GM23338 (cell line): ENCODE measurements around the gene CATSPERZ. TPM values are rescaled to one million over a fixed set of nuclear protein-coding genes. Genes with fewer than 3 reads are reported as not detected.

Experiments used
- ATAC-seq: fragments of 200-7000 bp; cut with Tn5 transposase; 3 replicates; pipeline ENCODE4 v1.9.1; 2020
- DNase-seq: peaks from one replicate; pipeline ENCODE4 v3.0.0-alpha.2; 2015; ENCODE audit warnings: low spot score
- H2AFZ ChIP-seq: fragments of 200-600 bp; sonication (generic); 2 replicates; pipeline ENCODE4 v1.8.0; 2016; ENCODE audit warnings: antibody characterized with exemption, mild to moderate bottlenecking, moderate library complexity
- H3F3A ChIP-seq: fragments of 200-600 bp; sonication (generic); replicated peaks from 2 replicates; pipeline ENCODE4 v1.8.0; 2017; ENCODE audit warnings: antibody characterized with exemption, mixed run types, low read depth
- H3K27ac ChIP-seq: fragments of 200-600 bp; sonication (generic); 2 replicates; pipeline ENCODE4 v1.6.1; 2016; ENCODE audit warnings: low read depth
- H3K27me3 ChIP-seq: fragments of 200-600 bp; sonication (generic); 2 replicates; pipeline ENCODE4 v1.8.0; 2016; ENCODE audit warnings: mild to moderate bottlenecking, mixed run types, moderate library complexity; ENCODE audit not compliant: insufficient read depth
- H3K36me3 ChIP-seq: fragments of 200-600 bp; sonication (generic); 2 replicates; pipeline ENCODE4 v1.8.0; 2016; ENCODE audit warnings: mild to moderate bottlenecking; ENCODE audit not compliant: insufficient read depth
- H3K4me1 ChIP-seq: fragments of 200-600 bp; sonication (generic); 2 replicates; pipeline ENCODE4 v1.8.0; 2016; ENCODE audit warnings: mild to moderate bottlenecking, moderate library complexity; ENCODE audit not compliant: insufficient read depth
- H3K4me2 ChIP-seq: fragments of 200-600 bp; sonication (generic); 2 replicates; pipeline ENCODE4 v1.7.1; 2017; ENCODE audit warnings: mixed run types
- H3K4me3 ChIP-seq: fragments of 200-600 bp; sonication (generic); 2 replicates; pipeline ENCODE4 v1.6.1; 2016; ENCODE audit warnings: mixed run types
- H3K79me2 ChIP-seq: fragments of 200-600 bp; sonication (generic); replicated peaks from 2 replicates; pipeline ENCODE4 v1.8.0; 2017; ENCODE audit warnings: mild to moderate bottlenecking; ENCODE audit not compliant: insufficient read depth
- H3K9me2 ChIP-seq: fragments of 200-600 bp; sonication (generic); 2 replicates; pipeline ENCODE4 v1.8.0; 2017; ENCODE audit not compliant: insufficient read depth
- H4K20me1 ChIP-seq: fragments of 200-600 bp; sonication (generic); replicated peaks from 2 replicates; pipeline ENCODE4 v1.8.0; 2017; ENCODE audit warnings: mild to moderate bottlenecking; ENCODE audit not compliant: insufficient read depth
- H3K27ac Mint-ChIP-seq: 2 replicates; pipeline ENCODE4 v1.8.0; 2020; ENCODE audit warnings: inconsistent platforms, mild to moderate bottlenecking, moderate library complexity, mixed read lengths
- H3K27me3 Mint-ChIP-seq: 3 replicates; pipeline ENCODE4 v1.8.0; 2022; ENCODE audit warnings: low read depth, mild to moderate bottlenecking, moderate library complexity, mixed read lengths, inconsistent platforms; ENCODE audit not compliant: insufficient read depth, poor library complexity
- H3K36me3 Mint-ChIP-seq: 3 replicates; pipeline ENCODE4 v1.8.0; 2021; ENCODE audit warnings: low read depth, mild to moderate bottlenecking, inconsistent platforms, moderate library complexity, mixed read lengths
- H3K4me1 Mint-ChIP-seq: 3 replicates; pipeline ENCODE4 v1.8.0; 2020; ENCODE audit warnings: mild to moderate bottlenecking, inconsistent platforms, mixed read lengths
- H3K4me3 Mint-ChIP-seq: 3 replicates; pipeline ENCODE4 v1.8.0; 2021; ENCODE audit warnings: moderate library complexity, mild to moderate bottlenecking, inconsistent platforms, mixed read lengths
- H3K9me3 Mint-ChIP-seq: 3 replicates; pipeline ENCODE4 v1.8.0; 2020; ENCODE audit warnings: moderate library complexity, mild to moderate bottlenecking, inconsistent platforms, mixed read lengths
- CREB1 ChIP-seq: fragments of 250-450 bp; sonication (Bioruptor Pico); IDR thresholded peaks from 2 replicates; pipeline ENCODE4 v1.5.0; 2020; ENCODE audit warnings: low read depth, mild to moderate bottlenecking, moderate library complexity
- CTCF ChIP-seq, 2 experiments: fragments of 200-600 bp in 1 of 2; sonication (generic) in 1 of 2; conservative IDR thresholded peaks; 2 replicates each; pipeline versions ENCODE4 v1.5.1 to v1.6.1; 2016 to 2017; ENCODE audit warnings: antibody characterized with exemption in 2 of 2, low read depth in 2 of 2, mild to moderate bottlenecking in 2 of 2, moderate library complexity in 1 of 2
- ETS1 ChIP-seq: IDR thresholded peaks from 2 replicates; pipeline ENCODE4 v1.6.1; 2016; ENCODE audit warnings: antibody characterized with exemption
- EZH2 ChIP-seq: fragments of 200-600 bp; sonication (generic); IDR thresholded peaks from one replicate; pipeline ENCODE4 v1.8.0; 2017; ENCODE audit warnings: antibody characterized with exemption, mild to moderate bottlenecking, low read depth; ENCODE audit not compliant: unreplicated experiment
- EZH2phosphoT487 ChIP-seq: fragments of 200-600 bp; sonication (generic); IDR thresholded peaks from one replicate; pipeline ENCODE4 v1.8.1; 2018; ENCODE audit warnings: antibody characterized with exemption; ENCODE audit not compliant: unreplicated experiment
- JUNB ChIP-seq: IDR thresholded peaks from one replicate; pipeline ENCODE4 v1.6.1; 2016; ENCODE audit warnings: antibody characterized with exemption; ENCODE audit not compliant: unreplicated experiment
- NANOG ChIP-seq: IDR thresholded peaks from 2 replicates; pipeline ENCODE4 v1.6.1; 2016; ENCODE audit warnings: antibody characterized with exemption, borderline replicate concordance
- POLR2AphosphoS5 ChIP-seq: IDR thresholded peaks from 2 replicates; pipeline ENCODE4 v1.6.1; 2016; ENCODE audit warnings: antibody characterized with exemption, low read depth
- REST ChIP-seq: IDR thresholded peaks from one replicate; pipeline ENCODE4 v1.6.1; 2018; ENCODE audit warnings: antibody characterized with exemption; ENCODE audit not compliant: unreplicated experiment
- STAT1 ChIP-seq: IDR thresholded peaks from one replicate; pipeline ENCODE4 v1.6.1; 2016; ENCODE audit warnings: antibody characterized with exemption; ENCODE audit not compliant: unreplicated experiment
- ZNF114 ChIP-seq: fragments of 250-450 bp; sonication (Bioruptor Pico); IDR thresholded peaks from 2 replicates; pipeline ENCODE4 v1.5.0; 2020; ENCODE audit warnings: mild to moderate bottlenecking, moderate library complexity
- ZNF331 ChIP-seq: fragments of 250-450 bp; sonication (Bioruptor Pico); IDR thresholded peaks from 2 replicates; pipeline ENCODE4 v1.5.0; 2020; ENCODE audit warnings: low read depth, mild to moderate bottlenecking, moderate library complexity
- ZNF462 ChIP-seq: fragments of 250-450 bp; sonication (Bioruptor Pico); IDR thresholded peaks from 2 replicates; pipeline ENCODE4 v1.5.0; 2020; ENCODE audit warnings: mild to moderate bottlenecking, moderate library complexity
- polyA plus RNA-seq: library from polyadenylated mRNA; unstranded; fragments of >200 nt; fragmentation: Nextera tagmentation; extraction: Ambion mirVana; gene quantifications from 2 replicates; pipeline ENCODE4 v1.2.1, GENCODE V29; 2016
- total RNA-seq: library from RNA; depleted of rRNA; stranded (reverse); fragments of >200 nt; shearing (Covaris generic); gene quantifications from 2 replicates; pipeline ENCODE4 v1.2.3, GENCODE V29; 2014

Gene CATSPERZ
- total and polyA plus RNA-seq, 2 experiments from 2014 or later, result 0.99 TPM; not detected in 1

- H2AFZ ChIP-seq, result 0 out of 2 replicates have a peak overlapping the region, but pooled peaks have one; percentile 38
Observed at GRCh38 chr11:64306563-64306875, 6.4 kb downstream of the CATSPERZ start.

More at GRCh38 chr11:64306563-64306875, 6.4 kb downstream of the CATSPERZ start:
- peak overlapping the region; percentile 100 for H3K4me3 Mint-ChIP-seq
- Histone ChIP-seq H3K79me2 (peaks cover 36% of the 10 kb centered on the region), H3K36me3 (no peaks in the 10 kb centered on the region), H3K27me3 (peaks cover 18% of the 10 kb centered on the region), H3K4me1 (peaks cover 9% of the 10 kb centered on the region; the same call in 1 of the 2 replicates), H4K20me1 (peaks cover under 1% of the 10 kb centered on the region; the same call in 1 of the 2 replicates), H3K9me2 (no peaks in the 10 kb centered on the region), H3K27ac (no peak overlapping the region), H3K4me3 (peak overlapping the region; percentile 91), H3F3A (peaks cover 7% of the 10 kb centered on the region), H3K4me2 (peak overlapping the region; percentile 90)
- peaks cover 14% of the 10 kb centered on the region for H3K4me1 Mint-ChIP-seq
- H3K36me3 Mint-ChIP-seq, result peaks cover 10% of the 10 kb centered on the region; the same call in 2 of the 3 replicates
- H3K27ac Mint-ChIP-seq, result peak overlapping the region; percentile 95; the same call in 1 of the 2 replicates
- H3K9me3 Mint-ChIP-seq, result no peaks in the 10 kb centered on the region; the same call in 2 of the 3 replicates
- DNase-seq (no peak), ATAC-seq (no peak)
- H3K27me3 Mint-ChIP-seq, result peaks cover 24% of the 10 kb centered on the region
- no peak for TF ChIP-seq STAT1
- TF ChIP-seq POLR2AphosphoS5, result no peak
- TF ChIP-seq NANOG, result no peak
- no peak for TF ChIP-seq JUNB
- no peak for TF ChIP-seq CTCF (conservative IDR thresholded peaks at IDR 0.05; ENCODE audit: low read depth in 2 of 2)
- no peak for TF ChIP-seq ZNF114 (CRISPR knock-in tag)
- no peak for TF ChIP-seq EZH2phosphoT487
- no peak for TF ChIP-seq ZNF331 (CRISPR knock-in tag)
- TF ChIP-seq EZH2, result no peak
- TF ChIP-seq CREB1 (CRISPR knock-in tag), result no peak
- TF ChIP-seq REST, result no peak
- TF ChIP-seq ZNF462, result no peak
- TF ChIP-seq ETS1, result no peak
